Measurements from ENCODE around the gene TARDBP. TPM values are rescaled to one million over a fixed set of nuclear protein-coding genes. Genes with fewer than 3 reads are reported as not detected.

The TARDBP gene
- total and polyA plus RNA-seq, 2 experiments from 2014 or later = 204 to 313 TPM

DNA sequence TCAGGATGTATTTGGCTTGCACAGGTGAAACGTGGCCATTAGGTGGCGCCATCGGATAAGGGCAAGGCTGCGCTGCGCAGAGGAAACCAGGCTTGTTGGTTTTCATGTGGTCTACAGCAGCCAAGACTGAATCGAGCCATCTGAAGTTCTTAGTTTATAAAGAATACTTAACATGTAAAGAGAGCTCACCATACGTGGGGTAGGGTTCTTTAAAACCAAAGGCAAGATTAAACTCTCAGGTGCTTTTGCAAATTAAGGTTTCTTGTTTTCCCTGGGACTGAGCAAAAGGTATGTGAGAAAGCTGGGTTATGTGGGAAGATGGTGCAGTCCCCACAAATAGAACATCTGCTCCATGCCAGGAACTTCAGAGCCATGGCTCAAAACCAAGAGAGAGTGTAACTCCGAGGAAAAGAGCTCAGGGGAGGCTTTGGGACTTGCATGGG, 25.3 kb downstream of the TARDBP start:
- H3K27ac ChIP-seq (ENCODE audit: low read depth) = no peak overlapping the region
- no peak overlapping the region for H3K27ac Mint-ChIP-seq
- ATAC-seq = peak; percentile 96
- H3K9me3 Mint-ChIP-seq = no peaks in the 10 kb centered on the region
- H3K36me3 ChIP-seq (ENCODE audit: insufficient read depth) = no peaks in the 10 kb centered on the region
- H3K27me3 ChIP-seq (ENCODE audit: insufficient read depth) = no peaks in the 10 kb centered on the region
- TF ChIP-seq, protein P1, sequence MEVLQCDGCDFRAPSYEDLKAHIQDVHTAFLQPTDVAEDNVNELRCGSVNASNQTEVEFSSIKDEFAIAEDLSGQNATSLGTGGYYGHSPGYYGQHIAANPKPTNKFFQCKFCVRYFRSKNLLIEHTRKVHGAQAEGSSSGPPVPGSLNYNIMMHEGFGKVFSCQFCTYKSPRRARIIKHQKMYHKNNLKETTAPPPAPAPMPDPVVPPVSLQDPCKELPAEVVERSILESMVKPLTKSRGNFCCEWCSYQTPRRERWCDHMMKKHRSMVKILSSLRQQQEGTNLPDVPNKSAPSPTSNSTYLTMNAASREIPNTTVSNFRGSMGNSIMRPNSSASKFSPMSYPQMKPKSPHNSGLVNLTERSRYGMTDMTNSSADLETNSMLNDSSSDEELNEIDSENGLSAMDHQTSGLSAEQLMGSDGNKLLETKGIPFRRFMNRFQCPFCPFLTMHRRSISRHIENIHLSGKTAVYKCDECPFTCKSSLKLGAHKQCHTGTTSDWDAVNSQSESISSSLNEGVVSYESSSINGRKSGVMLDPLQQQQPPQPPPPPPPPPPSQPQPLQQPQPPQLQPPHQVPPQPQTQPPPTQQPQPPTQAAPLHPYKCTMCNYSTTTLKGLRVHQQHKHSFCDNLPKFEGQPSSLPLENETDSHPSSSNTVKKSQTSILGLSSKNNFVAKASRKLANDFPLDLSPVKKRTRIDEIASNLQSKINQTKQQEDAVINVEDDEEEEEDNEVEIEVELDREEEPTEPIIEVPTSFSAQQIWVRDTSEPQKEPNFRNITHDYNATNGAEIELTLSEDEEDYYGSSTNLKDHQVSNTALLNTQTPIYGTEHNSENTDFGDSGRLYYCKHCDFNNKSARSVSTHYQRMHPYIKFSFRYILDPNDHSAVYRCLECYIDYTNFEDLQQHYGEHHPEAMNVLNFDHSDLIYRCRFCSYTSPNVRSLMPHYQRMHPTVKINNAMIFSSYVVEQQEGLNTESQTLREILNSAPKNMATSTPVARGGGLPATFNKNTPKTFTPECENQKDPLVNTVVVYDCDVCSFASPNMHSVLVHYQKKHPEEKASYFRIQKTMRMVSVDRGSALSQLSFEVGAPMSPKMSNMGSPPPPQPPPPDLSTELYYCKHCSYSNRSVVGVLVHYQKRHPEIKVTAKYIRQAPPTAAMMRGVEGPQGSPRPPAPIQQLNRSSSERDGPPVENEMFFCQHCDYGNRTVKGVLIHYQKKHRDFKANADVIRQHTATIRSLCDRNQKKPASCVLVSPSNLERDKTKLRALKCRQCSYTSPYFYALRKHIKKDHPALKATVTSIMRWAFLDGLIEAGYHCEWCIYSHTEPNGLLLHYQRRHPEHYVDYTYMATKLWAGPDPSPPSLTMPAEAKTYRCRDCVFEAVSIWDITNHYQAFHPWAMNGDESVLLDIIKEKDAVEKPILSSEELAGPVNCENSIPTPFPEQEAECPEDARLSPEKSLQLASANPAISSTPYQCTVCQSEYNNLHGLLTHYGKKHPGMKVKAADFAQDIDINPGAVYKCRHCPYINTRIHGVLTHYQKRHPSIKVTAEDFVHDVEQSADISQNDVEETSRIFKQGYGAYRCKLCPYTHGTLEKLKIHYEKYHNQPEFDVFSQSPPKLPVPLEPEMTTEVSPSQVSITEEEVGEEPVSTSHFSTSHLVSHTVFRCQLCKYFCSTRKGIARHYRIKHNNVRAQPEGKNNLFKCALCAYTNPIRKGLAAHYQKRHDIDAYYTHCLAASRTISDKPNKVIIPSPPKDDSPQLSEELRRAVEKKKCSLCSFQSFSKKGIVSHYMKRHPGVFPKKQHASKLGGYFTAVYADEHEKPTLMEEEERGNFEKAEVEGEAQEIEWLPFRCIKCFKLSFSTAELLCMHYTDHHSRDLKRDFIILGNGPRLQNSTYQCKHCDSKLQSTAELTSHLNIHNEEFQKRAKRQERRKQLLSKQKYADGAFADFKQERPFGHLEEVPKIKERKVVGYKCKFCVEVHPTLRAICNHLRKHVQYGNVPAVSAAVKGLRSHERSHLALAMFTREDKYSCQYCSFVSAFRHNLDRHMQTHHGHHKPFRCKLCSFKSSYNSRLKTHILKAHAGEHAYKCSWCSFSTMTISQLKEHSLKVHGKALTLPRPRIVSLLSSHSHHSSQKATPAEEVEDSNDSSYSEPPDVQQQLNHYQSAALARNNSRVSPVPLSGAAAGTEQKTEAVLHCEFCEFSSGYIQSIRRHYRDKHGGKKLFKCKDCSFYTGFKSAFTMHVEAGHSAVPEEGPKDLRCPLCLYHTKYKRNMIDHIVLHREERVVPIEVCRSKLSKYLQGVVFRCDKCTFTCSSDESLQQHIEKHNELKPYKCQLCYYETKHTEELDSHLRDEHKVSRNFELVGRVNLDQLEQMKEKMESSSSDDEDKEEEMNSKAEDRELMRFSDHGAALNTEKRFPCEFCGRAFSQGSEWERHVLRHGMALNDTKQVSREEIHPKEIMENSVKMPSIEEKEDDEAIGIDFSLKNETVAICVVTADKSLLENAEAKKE (CRISPR knock-in tag; IDR thresholded peaks at IDR 0.05) = no peak
- TF ChIP-seq REST (IDR thresholded peaks at IDR 0.05; ENCODE audit: unreplicated experiment) (no peak), JUNB (IDR thresholded peaks at IDR 0.05; ENCODE audit: unreplicated experiment) (no peak)
- TF ChIP-seq, protein P2, sequence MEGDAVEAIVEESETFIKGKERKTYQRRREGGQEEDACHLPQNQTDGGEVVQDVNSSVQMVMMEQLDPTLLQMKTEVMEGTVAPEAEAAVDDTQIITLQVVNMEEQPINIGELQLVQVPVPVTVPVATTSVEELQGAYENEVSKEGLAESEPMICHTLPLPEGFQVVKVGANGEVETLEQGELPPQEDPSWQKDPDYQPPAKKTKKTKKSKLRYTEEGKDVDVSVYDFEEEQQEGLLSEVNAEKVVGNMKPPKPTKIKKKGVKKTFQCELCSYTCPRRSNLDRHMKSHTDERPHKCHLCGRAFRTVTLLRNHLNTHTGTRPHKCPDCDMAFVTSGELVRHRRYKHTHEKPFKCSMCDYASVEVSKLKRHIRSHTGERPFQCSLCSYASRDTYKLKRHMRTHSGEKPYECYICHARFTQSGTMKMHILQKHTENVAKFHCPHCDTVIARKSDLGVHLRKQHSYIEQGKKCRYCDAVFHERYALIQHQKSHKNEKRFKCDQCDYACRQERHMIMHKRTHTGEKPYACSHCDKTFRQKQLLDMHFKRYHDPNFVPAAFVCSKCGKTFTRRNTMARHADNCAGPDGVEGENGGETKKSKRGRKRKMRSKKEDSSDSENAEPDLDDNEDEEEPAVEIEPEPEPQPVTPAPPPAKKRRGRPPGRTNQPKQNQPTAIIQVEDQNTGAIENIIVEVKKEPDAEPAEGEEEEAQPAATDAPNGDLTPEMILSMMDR (conservative IDR thresholded peaks at IDR 0.05; ENCODE audit: low read depth in 2 of 2) = peak; percentile 100
- no peaks in the 10 kb centered on the region for H4K20me1 ChIP-seq (replicated peaks; ENCODE audit: insufficient read depth)
- peak; percentile 93 for DNase-seq (ENCODE audit: low spot score)
- H3K4me1 ChIP-seq (ENCODE audit: insufficient read depth) = no peaks in the 10 kb centered on the region
- peaks cover 8% of the 10 kb centered on the region for H3K27me3 Mint-ChIP-seq (ENCODE audit: insufficient read depth, low read depth, poor library complexity)
- H3K36me3 Mint-ChIP-seq (ENCODE audit: low read depth) = no peaks in the 10 kb centered on the region
- no peak overlapping the region for H3K4me2 ChIP-seq
- H3K4me3 Mint-ChIP-seq = no peak overlapping the region
- H3K79me2 ChIP-seq (replicated peaks; ENCODE audit: insufficient read depth) = no peaks in the 10 kb centered on the region
- no peaks in the 10 kb centered on the region for H3F3A ChIP-seq (replicated peaks; ENCODE audit: low read depth)
- H2AFZ ChIP-seq = no peak overlapping the region
- no peak overlapping the region for H3K4me3 ChIP-seq
- H3K4me1 Mint-ChIP-seq = no peaks in the 10 kb centered on the region
- no peaks in the 10 kb centered on the region for H3K9me2 ChIP-seq (ENCODE audit: insufficient read depth)
